ENCODE data around the gene RIMKLB.
"Not testable (repeated sequence)": the region's sequence is repeated elsewhere in the genome, so short reads cannot be mapped to it uniquely, and the experiment has no call there.

The RIMKLB gene

GRCh38 chr12:8773461-8773860 lies 75.7 kb downstream of the RIMKLB start:
- DNase-seq (ENCODE audit: low spot score) = no peak

GRCh38 chr12:8779281-8779680 lies 81.5 kb downstream of the RIMKLB start:
- no peak for DNase-seq (ENCODE audit: low spot score)

GRCh38 chr12:8779862-8780261 lies 82.1 kb downstream of the RIMKLB start:
- DNase-seq (ENCODE audit: low spot score) = no peak

GRCh38 chr12:8780389-8780788 lies 82.6 kb downstream of the RIMKLB start:
- no peak for DNase-seq (ENCODE audit: low spot score)

GRCh38 chr12:8781381-8782127 lies 83.8 kb downstream of the RIMKLB start:
- DNase-seq (ENCODE audit: low spot score) = no peak

- no peak for DNase-seq (ENCODE audit: low spot score)
Observed at GRCh38 chr12:8784290-8784888, 86.6 kb downstream of the RIMKLB start.

GRCh38 chr12:8785499-8785898 lies 87.7 kb downstream of the RIMKLB start:
- no peak for DNase-seq (ENCODE audit: low spot score)

GRCh38 chr12:8787206-8787605 lies 89.4 kb downstream of the RIMKLB start:
- DNase-seq (ENCODE audit: low spot score) = not testable (repeated sequence)

- DNase-seq (ENCODE audit: low spot score) = not testable (repeated sequence)
Observed at GRCh38 chr12:8788706-8789105, 90.9 kb downstream of the RIMKLB start.

- not testable (repeated sequence) for DNase-seq (ENCODE audit: low spot score)
Observed at GRCh38 chr12:8789341-8790013, 91.7 kb downstream of the RIMKLB start.

- not testable (repeated sequence) for DNase-seq (ENCODE audit: low spot score)
Observed at GRCh38 chr12:8793226-8793625, 95.4 kb downstream of the RIMKLB start.

- not testable (repeated sequence) for DNase-seq (ENCODE audit: low spot score)
Observed at GRCh38 chr12:8794611-8795010, 96.8 kb downstream of the RIMKLB start.

GRCh38 chr12:8796831-8797626 lies 99.2 kb downstream of the RIMKLB start:
- DNase-seq (ENCODE audit: low spot score) = no peak

GRCh38 chr12:8801213-8801612 lies 103.4 kb downstream of the RIMKLB start:
- DNase-seq (ENCODE audit: low spot score) = not testable (repeated sequence)

GRCh38 chr12:8804833-8805232 lies 107.0 kb downstream of the RIMKLB start:
- DNase-seq (ENCODE audit: low spot score) = not testable (repeated sequence)

GRCh38 chr12:8805487-8805886 lies 107.7 kb downstream of the RIMKLB start:
- DNase-seq (ENCODE audit: low spot score) = not testable (repeated sequence)

- DNase-seq (ENCODE audit: low spot score) = not testable (repeated sequence)
Observed at GRCh38 chr12:8807084-8807483, 109.3 kb downstream of the RIMKLB start.

GRCh38 chr12:8810112-8810511 lies 112.3 kb downstream of the RIMKLB start:
- not testable (repeated sequence) for DNase-seq (ENCODE audit: low spot score)

- no peak for DNase-seq (ENCODE audit: low spot score)
Observed at GRCh38 chr12:8813572-8814357, 116.0 kb downstream of the RIMKLB start.

- DNase-seq (ENCODE audit: low spot score) = no peak
Observed at GRCh38 chr12:8816448-8817050, 118.8 kb downstream of the RIMKLB start.

GRCh38 chr12:8817856-8818255 lies 120.1 kb downstream of the RIMKLB start:
- no peak for DNase-seq (ENCODE audit: low spot score)

All from left forelimb (tissue), 1 donor.